SK-N-SH (cell line): ENCODE data around the gene IL20.

Experiments
- CTCF ChIP-seq: fragments of 200-600 bp; sonication (generic); IDR thresholded peaks from 2 replicates; pipeline ENCODE4 v1.6.1; 2017; ENCODE audit warnings: antibody characterized with exemption, mild to moderate bottlenecking, moderate library complexity
- FOXM1 ChIP-seq: IDR thresholded peaks from 2 replicates; pipeline ENCODE4 v1.4.0; 2012; ENCODE audit warnings: low read depth, mild to moderate bottlenecking
- JUND ChIP-seq: IDR thresholded peaks from 2 replicates; pipeline ENCODE4 v1.4.0; 2012
- POLR2AphosphoS5 ChIP-seq: IDR thresholded peaks from 2 replicates; pipeline ENCODE4 v1.6.1; 2012; ENCODE audit warnings: low read depth, low read length
- TAF1 ChIP-seq: IDR thresholded peaks from 2 replicates; pipeline ENCODE4 v1.6.1; 2012; ENCODE audit warnings: low read depth, mild to moderate bottlenecking, low read length, moderate library complexity, borderline replicate concordance
- USF2 ChIP-seq: fragments of 150-350 bp; IDR thresholded peaks from 2 replicates; pipeline ENCODE4 v1.6.1; 2017; ENCODE audit warnings: antibody characterized with exemption, low read length, low read depth, borderline replicate concordance
- YY1 ChIP-seq: IDR thresholded peaks from 2 replicates; pipeline ENCODE4 v1.4.0; 2012; ENCODE audit warnings: low read depth, mild to moderate bottlenecking
- TF ChIP-seq, protein P1 (sequence below): IDR thresholded peaks from 2 replicates; pipeline ENCODE4 v1.4.0; 2012; ENCODE audit warnings: low read depth

- no peak for TF ChIP-seq YY1
- TF ChIP-seq, protein P1, sequence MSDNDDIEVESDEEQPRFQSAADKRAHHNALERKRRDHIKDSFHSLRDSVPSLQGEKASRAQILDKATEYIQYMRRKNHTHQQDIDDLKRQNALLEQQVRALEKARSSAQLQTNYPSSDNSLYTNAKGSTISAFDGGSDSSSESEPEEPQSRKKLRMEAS = no peak
- no peak for TF ChIP-seq CTCF
- TF ChIP-seq FOXM1 = no peak
- TF ChIP-seq POLR2AphosphoS5 = no peak
- TF ChIP-seq USF2 = no peak
- no peak for TF ChIP-seq JUND
- no peak for TF ChIP-seq TAF1
These were observed 35.5 kb upstream of the IL20 start for GRCh38 chr1:206829875-206830274.
